Panc1 (cell line): Measurements from ENCODE around the gene PPP2R2B. TPM values are rescaled to one million over a fixed set of nuclear protein-coding genes. Genes with fewer than 3 reads are reported as not detected.
A peak's percentile ranks its signal among the peaks of the same experiment; 100 is the strongest.

Experiments used
- ATAC-seq: fragments of 200-7000 bp; cut with Tn5 transposase; 2 replicates; pipeline ENCODE4 v1.9.1; 2020; ENCODE audit warnings: mild to moderate bottlenecking, moderate library complexity
- BruUV-seq: library from RNA; stranded (reverse); fragments of 400-500 nt; replicated peaks from 2 replicates; lab custom pipeline; 2021; lab: Mats Ljungman, UMichigan
- CTCF ChIA-PET: fragments of 300-600 bp; sonication (Branson Sonifier 250); formaldehyde crosslinking; loops from one replicate; lab custom pipeline; 2022; ENCODE audit warnings: antibody characterized with exemption; lab: Charles Lee
- POLR2A ChIA-PET: fragments of 300-600 bp; sonication (Branson Sonifier 250); formaldehyde crosslinking; loops from one replicate; lab custom pipeline; 2022; ENCODE audit warnings: antibody characterized with exemption; lab: Charles Lee
- DNase-seq: peaks from one replicate; pipeline ENCODE4 v3.0.0-alpha.2; 2010; ENCODE audit warnings: low read depth, low spot score
- H3K27ac ChIP-seq: 2 replicates; pipeline ENCODE4 v1.5.1; 2011; ENCODE audit warnings: mild to moderate bottlenecking, low read length, inconsistent platforms
- H3K27me3 ChIP-seq: fragments of 200-500 bp; sonication (Bioruptor generic); 2 replicates; pipeline ENCODE4 v1.6.0; 2014; ENCODE audit warnings: low read length, inconsistent platforms; ENCODE audit not compliant: control insufficient read depth, insufficient read depth
- H3K36me3 ChIP-seq: fragments of 200-500 bp; sonication (Bioruptor generic); 2 replicates; pipeline ENCODE4 v1.5.1; 2014; ENCODE audit warnings: inconsistent platforms, mild to moderate bottlenecking, low read length, moderate library complexity; ENCODE audit not compliant: control insufficient read depth, insufficient read depth
- H3K4me1 ChIP-seq: 2 replicates; pipeline ENCODE4 v1.5.1; 2011; ENCODE audit warnings: inconsistent platforms, mild to moderate bottlenecking, low read length, moderate library complexity; ENCODE audit not compliant: control insufficient read depth, insufficient read depth
- H3K4me3 ChIP-seq, 2 experiments: 2 replicates each; pipeline ENCODE4 v1.5.1; 2011 to 2012; ENCODE audit warnings: low read depth in 2 of 2, low read length in 2 of 2, mild to moderate bottlenecking in 2 of 2, inconsistent platforms in 1 of 2, moderate library complexity in 1 of 2
- H3K9me3 ChIP-seq: fragments of 200-500 bp; sonication (Bioruptor generic); 2 replicates; pipeline ENCODE4 v1.5.1; 2014; ENCODE audit warnings: low read depth, mild to moderate bottlenecking, inconsistent platforms, low read length, moderate library complexity; ENCODE audit not compliant: control insufficient read depth, insufficient read depth
- CTCF ChIP-seq: fragments of 450-650 bp; IDR thresholded peaks from 2 replicates; pipeline ENCODE4 v1.5.1; 2017; ENCODE audit warnings: mild to moderate bottlenecking
- POLR2AphosphoS5 ChIP-seq: IDR thresholded peaks from 2 replicates; pipeline ENCODE4 v1.6.1; 2012; ENCODE audit warnings: mild to moderate bottlenecking, low read depth, low read length, moderate library complexity
- REST ChIP-seq, 2 experiments: IDR thresholded peaks; 2 replicates each; pipeline ENCODE4 v1.6.1; 2011 to 2012; ENCODE audit warnings: low read depth in 2 of 2, control low read depth in 1 of 2, low read length in 1 of 2, mild to moderate bottlenecking in 1 of 2, moderate library complexity in 1 of 2; ENCODE audit not compliant: insufficient read depth in 1 of 2
- SIN3A ChIP-seq: IDR thresholded peaks from 2 replicates; pipeline ENCODE4 v1.6.1; 2012; ENCODE audit warnings: low read depth, mild to moderate bottlenecking, low read length, moderate library complexity, borderline replicate concordance; ENCODE audit not compliant: insufficient read depth
- TCF7L2 ChIP-seq: IDR thresholded peaks from 2 replicates; pipeline ENCODE4 v1.6.1; 2011; ENCODE audit warnings: mild to moderate bottlenecking, low read depth, low read length, inconsistent platforms
- in situ Hi-C: cut with HindIII; loops from 2 replicates; pipeline ENCODE4 v1.10.0; 2016; ENCODE audit warnings: low sequenced_read_pairs, low pct_unique_long_range_greater_than_20kb
- intact Hi-C: fragments of 100-400 bp; cut with micrococcal nuclease; formaldehyde crosslinking; loops from one replicate; pipeline ENCODE4 v1.10.0; 2022; ENCODE audit not compliant: unreplicated experiment
- total RNA-seq: library from RNA; stranded (reverse); gene quantifications from one replicate; pipeline ENCODE4 v1.2.1, GENCODE V29; 2021; ENCODE audit not compliant: unreplicated experiment

PPP2R2B gene
- total RNA-seq, 1 experiment from 2014 or later = 8.8 TPM

- in situ Hi-C loops = no loop called here
- Histone ChIP-seq H3K9me3 (no peaks in the 10 kb centered on the region), H3K27me3 (no peaks in the 10 kb centered on the region; the same call in 1 of the 2 replicates), H3K4me3 (no peak overlapping the region), H3K27ac (no peak overlapping the region), H3K36me3 (no peaks in the 10 kb centered on the region), H3K4me1 (no peaks in the 10 kb centered on the region)
- DNase-seq = no peak
- ChIA-PET POLR2A (no interaction called here), CTCF (no interaction called here)
- no TSS peak for BruUV-seq
- no peak for ATAC-seq
- intact Hi-C loops = no loop called here
- TF ChIP-seq SIN3A (no peak), REST (IDR thresholded peaks at IDR 0.05; ENCODE audit: insufficient read depth in 1 of 2, low read depth in 2 of 2, low read length in 1 of 2) (peak; percentile 94 to 95)
Measured at GRCh38 chr5:146825033-146825432, 53.5 kb downstream of the PPP2R2B start.

GRCh38 chr5:146821732-146822131 is 56.8 kb downstream of the PPP2R2B start:
- no TSS peak for BruUV-seq
- Histone ChIP-seq H3K36me3 (no peaks in the 10 kb centered on the region), H3K4me1 (no peaks in the 10 kb centered on the region; the same call in 1 of the 2 replicates), H3K27ac (no peak overlapping the region), H3K4me3 (no peak overlapping the region), H3K9me3 (no peaks in the 10 kb centered on the region), H3K27me3 (no peaks in the 10 kb centered on the region; the same call in 1 of the 2 replicates)
- DNase-seq (no peak), ATAC-seq (no peak)
- in situ Hi-C loops = no loop called here
- ChIA-PET POLR2A (interaction anchor here (0.6 kb wide), 1 partner anchor 11 kb away, joined by 5 read pairs; no protein-coding TSS in a partner anchor), CTCF (no interaction called here)
- TF ChIP-seq CTCF = no peak
- no peak for TF ChIP-seq REST (IDR thresholded peaks at IDR 0.05; ENCODE audit: insufficient read depth in 1 of 2, low read depth in 2 of 2, low read length in 1 of 2)
- TF ChIP-seq POLR2AphosphoS5 = no peak
- no peak for TF ChIP-seq TCF7L2
- TF ChIP-seq SIN3A = no peak
- intact Hi-C loops = no loop called here
